Retina (tissue), 1 donor: ENCODE data around the gene CD200.

Experiments
- DNase-seq: peaks from one replicate; pipeline ENCODE4 v3.0.0-alpha.2; 2016

The CD200 gene

DNA sequence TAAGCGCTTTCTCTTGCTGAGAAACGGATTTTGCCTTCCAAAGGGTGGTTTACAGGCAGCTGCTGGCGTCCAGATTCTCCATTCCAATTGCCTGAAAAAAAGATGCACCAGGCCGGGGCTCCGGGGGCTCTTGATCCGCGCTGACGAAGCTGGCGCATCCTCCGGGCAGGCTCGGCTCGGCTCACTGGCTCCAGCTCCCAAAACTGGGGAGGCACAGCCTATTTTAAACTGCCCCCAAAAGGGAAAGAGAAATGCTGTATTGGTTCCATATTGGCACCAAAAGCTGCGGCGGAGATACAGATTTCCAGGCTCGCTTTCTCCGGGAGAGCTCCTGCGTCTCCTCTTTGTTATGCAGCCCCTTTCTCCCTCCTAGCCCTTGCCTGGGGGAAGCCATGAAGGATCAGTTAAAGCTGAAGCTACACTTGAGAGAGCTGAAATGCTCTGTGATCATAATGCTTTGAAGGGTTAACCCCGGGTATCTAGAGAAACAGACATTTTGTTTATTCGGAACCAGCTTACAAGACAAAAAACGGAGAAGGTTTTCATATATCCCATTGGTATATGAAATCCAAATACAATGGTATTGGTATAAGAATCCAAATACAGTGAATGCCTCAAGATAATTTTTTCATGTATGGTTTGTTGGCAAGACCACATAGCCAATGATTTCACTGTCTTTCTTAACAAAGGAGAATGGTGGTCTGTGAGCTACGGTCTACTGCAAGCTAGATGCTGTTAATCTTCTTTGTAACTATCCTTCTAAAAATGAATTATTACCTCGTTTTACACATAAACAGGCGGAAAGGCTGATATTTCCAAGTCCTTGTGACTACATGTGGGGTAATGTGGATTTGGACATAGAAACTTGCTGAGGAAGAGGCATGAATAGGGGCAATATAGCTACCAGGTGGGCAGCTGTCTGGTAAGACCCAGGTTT, 693 bp downstream of the CD200 start:
- peak; percentile 93 for DNase-seq

DNA sequence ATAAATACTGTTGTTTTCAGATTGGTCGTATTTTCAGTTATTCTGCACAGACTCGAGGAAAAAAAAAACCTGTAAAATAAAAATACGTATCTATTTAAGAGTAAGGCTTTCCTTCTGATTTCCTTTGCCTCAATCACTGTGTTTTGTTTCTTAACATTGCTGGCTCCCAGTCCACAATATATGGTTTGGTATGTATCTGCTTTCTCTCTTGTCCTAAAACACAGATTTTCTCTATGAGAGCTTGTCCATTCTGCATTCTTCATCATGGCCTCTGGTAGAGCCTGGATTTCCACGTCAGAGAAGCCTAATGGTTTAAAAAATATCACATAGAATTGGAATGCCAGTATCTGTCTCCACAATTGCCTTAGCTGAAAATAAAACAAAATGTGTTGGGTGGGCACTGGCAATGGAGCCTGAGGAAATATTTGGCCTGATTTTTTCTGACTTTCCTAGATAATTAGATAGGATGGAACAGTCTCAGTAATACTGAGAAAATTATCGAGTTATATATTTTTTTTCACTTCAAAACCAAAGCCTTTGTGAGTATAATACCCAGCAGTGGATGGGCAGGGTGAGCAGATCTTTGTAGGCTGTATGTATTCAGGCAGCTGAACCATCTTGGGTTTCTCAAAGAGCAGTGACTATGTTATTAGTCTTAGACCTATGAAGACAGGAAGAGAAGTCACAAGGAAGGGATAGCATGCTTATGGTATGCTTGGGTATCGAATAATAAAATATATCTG, 1.9 kb downstream of the CD200 start:
- DNase-seq: no peak

DNA sequence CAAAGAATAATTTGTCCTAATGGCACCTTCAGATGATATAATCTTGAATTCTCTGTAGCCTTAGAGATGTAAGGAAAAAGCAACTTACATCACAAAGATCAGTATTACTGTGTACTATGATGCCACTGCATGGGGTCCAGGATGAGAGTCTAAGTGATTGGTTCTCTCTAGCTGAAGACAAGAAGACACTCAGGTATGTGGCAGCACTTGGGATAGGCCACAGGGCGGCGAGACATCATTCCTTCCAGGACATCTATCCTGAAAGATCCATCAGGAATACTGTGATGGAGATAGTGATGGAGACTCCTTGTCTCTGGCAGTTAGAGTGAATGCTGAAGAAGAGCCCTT, 2.5 kb downstream of the CD200 start:
- no peak for DNase-seq

DNA sequence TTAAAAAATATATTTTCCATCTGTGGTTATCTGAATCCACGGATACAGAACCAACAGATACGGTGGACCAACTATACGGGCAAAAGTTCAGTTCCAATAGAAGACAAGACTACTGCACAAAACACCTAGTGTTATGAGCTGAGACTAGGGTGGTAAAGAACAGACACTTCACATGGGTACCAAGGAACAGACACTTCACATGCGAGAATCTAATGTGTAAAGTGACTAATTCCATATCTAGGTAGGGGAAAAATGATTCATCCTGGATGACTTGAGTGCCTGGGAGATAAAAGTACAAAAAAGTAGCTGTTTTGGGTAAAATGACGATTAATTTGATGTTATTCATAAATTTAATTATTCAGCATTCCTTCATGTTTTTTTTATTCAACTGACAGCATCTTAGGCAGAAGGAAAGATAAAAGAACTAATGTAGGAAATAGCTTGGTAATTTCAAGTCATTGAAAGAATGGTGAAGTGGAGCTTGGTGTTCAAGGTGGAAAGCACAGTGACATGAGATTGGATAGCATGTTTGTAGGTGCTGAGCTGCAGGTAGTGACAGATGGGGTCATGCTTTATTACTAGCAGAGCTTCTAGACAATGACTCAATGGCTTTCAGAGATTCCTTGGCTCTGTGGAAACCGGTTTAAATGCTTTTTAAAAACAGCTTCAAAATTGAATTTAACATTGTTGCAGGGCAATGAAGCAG, 5.2 kb downstream of the CD200 start:
- no peak for DNase-seq

DNA sequence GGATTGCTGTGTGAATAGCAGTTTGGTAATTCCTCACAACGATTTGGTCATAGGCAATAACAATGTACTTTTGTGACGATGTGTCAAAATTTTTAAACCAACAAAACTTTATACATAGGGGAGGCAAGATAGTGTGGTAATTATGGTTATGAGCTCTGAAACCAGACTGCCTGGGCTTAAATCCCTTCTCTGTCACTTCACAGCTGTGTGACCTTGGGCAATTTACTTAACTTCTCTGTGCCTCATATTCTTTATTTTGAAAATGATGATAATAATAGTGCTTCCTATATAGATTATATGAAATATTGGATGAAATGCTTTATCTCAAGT, 5.7 kb downstream of the CD200 start:
- no peak for DNase-seq

DNA sequence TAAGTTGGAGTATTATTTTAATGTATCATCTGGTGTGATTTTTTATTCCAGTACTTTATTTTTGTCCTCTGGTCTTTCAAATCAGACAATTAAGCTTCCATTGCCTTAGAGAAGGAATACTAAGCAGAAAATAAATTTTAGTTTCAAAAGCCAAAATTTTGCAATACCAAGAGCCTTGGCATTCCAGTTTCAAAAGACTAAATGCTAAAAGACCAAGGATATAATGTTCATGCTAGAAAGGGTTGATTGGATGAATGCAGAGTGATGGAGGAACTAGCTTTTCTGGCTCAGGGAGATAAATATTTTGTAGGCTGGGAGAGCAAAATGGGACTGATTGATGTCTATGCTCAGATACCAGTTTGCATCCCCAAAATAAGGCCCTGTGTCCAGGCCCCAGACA, 6.2 kb downstream of the CD200 start:
- no peak for DNase-seq

DNA sequence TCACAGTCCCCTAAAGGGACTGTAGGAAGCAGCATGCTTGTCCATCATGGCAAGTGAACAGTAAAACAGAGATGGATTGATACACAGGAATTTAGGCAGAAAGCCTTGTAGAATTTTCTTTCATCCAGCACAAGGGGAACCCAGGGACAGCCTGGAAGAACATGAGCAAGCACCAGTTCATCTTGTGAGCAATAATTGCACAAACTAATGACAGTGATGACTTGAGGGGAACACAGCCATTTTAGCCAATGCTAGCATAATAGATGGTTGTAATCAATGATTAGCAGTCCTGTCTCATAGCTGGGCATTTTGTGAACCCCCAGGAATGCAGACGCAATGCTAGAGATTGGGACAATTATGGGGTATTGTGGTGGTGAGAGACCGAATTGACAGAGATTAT, 6.7 kb downstream of the CD200 start:
- DNase-seq: no peak

DNA sequence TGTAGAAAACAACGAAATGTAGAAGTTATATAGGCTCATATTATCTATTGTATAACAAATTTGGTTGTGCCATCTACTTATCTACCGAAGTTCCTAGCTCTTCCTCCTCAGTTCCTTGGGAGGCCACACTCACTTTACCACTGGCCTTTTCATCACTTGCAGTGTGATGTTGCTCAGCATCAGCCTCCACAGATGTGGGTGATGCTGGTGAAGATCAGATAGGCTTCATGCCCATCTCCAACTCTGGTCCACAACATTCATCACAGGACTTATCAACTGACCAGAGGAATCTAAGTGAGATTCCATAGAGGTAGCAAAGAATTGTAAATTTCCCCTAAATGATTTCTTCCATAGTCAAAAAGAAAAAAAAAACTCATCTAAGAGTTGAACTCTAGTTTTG, 8.4 kb downstream of the CD200 start:
- DNase-seq: no peak

DNA sequence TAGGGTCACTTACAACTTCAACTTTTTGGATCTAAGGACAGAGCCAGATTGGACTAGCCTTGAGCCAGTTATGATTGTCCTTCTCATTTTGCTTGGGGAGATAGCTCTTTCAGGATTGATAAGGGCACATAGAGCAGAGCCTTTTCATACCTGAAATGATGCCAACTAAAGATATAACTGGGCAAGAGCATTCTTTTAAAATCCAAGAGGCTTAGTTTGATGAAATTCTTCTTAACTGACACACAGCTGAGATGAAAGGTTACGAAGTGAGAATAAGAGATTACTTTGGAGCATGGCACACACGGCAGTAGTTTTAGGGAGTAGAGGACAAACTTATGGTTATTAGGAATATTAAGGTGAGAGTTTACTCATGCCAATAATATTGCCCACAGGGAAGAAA, 12.7 kb downstream of the CD200 start:
- no peak for DNase-seq

DNA sequence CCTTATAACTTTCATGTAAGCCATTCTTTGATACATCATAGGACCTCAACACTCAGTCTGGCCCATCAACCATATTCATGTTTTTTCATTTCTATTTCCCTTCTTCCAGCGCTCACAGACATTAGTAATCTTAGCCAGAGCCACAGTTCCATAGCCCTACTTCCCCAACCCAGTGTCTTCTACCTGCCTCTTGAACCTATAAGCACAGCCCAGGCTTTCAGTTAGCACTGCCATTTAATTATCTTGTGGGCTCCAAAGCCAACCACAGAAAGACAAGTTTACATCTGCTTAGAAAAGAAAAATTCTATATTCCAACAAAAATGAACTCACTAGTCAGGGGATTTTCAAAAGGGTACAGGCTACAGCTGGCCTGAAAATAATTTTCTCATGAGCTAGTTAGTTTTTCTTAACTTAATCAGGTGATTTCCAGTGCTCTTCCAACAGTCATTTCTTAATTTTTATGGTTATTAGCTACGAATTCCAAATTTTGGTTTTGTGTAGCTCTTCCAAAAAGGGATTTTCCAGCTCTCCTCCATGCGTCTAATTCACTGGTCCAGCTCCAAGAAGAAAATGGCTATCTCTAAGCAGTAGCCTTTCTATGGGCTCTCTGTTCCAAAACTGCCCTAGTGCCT, 13.7 kb downstream of the CD200 start:
- DNase-seq: no peak

DNA sequence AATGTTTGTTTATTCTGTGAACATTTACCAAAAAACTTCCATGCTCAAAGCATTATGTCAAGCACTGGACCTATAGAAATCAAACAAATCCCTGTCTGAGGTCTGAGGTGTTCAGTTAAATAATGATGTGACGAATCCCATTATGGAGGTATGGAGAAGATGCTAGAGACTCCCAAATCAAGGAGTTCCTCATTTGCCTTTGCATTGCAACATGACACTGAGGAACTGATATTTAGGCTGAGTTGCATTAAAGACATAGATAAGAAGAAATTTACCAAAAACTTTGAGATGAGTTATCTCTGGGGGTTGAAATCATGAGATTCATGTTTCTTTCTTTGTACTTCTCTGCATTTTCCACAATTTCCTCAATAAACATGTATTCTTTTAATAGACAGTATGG, 16.0 kb downstream of the CD200 start:
- no peak for DNase-seq

DNA sequence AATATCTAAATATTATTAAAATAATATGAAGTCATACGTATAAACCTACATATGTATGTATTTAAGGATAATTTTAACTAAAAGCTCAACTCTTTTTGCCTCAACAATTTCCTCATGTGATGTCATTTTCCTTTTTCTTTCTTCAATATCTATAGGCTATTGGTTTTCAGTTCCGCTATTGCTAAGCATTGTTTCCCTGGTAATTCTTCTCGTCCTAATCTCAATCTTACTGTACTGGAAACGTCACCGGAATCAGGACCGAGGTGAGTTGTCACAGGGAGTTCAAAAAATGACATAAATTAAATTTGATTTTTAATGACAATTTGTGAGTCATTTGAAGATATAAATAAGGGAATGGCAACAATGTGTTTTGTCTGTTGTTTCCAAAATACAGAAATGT, 16.6 kb downstream of the CD200 start:
- no peak for DNase-seq

DNA sequence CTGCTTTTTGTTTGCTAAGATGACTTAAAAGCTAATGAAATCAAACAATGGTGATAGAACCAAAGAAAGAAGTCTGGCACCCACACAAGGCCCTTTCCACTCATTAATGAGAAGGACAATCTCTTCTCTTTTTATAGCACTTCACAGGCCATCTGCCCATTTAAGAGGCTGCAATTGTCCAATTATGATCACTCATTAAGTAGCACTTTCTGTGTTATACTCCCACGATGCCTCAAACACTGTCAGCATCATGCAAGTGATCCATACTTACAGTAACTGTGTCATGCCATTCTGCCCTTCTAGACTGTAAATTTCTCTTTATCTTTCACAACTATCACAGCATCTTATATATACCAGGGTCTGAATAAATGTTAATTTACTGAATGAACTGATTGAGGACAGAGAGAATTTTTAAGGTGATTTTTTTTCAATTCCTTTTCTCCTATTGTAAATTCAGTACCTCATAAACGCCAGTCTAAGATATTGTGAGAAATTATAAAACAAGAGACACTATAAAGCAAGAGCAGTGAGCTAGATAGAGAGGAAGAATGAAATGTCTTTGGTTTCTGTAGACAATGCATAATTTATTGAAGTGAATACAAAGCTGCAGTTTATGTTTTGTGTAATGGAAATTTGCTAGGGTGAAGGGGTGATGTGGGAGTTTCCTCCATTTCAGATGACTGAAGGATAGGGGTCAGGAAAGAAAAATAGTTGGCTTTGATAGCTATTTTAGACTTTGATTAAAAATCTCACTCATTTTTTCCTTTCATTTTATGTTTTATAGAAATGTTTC, 17.3 kb downstream of the CD200 start:
- DNase-seq: no peak

DNA sequence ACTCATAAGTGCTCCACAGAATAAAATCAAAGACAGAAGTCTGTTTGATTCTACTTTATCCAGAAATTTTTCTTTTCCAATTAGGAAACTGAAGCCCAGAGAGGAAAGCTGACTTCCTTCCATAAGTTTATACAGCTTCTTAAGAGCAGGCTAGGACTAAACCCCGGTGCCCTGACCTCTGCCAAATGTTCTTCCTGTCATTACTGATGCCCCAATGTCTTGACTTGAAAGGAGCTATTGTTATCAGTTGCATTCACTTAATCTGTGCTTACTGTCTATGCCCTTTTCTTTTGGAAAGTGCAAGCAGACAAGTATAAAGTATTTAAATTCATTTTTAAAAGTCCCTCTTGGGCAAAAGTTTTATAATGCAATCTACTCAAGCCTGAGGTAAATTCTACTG, 18.1 kb downstream of the CD200 start:
- no peak for DNase-seq

DNA sequence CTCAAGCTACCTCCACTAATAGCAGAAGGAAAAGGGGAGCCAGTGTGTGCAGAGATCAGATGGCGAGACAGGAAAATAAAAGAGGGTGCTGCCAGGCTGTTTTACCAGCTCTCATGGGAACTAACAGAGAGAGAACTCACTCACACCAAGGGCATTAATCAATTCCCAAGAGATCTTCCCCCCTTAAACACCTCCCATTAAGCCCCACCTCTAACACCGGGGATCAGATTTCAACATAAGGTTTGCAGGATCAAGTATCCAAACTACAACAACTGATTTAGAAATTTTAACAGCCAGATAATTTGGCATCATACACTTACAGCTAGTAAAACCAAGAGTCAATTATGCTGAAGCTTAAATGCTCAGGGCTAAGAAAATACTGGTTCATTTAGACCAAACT, 18.9 kb downstream of the CD200 start:
- no peak for DNase-seq

DNA sequence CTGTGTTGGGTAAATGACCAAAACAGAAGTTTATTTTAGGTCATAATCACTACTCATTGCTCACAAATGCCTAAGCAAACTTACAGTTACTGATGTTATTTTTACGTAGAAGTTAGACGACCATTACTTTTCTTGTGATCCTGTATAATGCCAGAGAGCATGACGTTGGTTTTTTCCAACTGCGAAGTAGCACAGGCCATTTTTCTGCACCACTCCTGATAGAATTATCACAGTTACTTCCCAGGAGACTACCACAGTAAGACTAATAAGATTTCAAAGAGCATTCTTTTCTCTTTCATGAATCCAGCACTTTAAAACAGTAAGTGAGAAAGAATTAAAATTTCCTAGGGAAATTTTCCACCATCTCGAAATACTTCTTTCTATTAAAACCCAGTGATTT, 19.8 kb downstream of the CD200 start:
- no peak for DNase-seq

DNA sequence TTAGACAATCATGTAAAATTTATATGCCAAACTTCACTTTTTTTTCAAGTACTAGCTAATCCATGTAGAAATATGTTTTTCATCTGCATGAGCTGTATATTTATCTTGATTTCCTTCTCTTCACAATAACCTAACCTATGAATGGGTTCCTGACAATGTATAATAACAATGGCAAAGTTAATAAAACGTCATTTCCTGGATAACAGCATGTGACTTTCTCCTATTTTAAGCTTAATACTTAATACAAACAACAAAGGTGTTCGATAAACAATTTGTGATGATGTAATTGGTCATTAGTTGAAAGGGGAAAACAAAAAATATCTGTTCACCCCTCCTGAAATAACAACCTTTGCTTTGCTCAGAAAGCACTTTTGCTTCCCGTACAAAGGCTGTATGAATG, 20.4 kb downstream of the CD200 start:
- no peak for DNase-seq

DNA sequence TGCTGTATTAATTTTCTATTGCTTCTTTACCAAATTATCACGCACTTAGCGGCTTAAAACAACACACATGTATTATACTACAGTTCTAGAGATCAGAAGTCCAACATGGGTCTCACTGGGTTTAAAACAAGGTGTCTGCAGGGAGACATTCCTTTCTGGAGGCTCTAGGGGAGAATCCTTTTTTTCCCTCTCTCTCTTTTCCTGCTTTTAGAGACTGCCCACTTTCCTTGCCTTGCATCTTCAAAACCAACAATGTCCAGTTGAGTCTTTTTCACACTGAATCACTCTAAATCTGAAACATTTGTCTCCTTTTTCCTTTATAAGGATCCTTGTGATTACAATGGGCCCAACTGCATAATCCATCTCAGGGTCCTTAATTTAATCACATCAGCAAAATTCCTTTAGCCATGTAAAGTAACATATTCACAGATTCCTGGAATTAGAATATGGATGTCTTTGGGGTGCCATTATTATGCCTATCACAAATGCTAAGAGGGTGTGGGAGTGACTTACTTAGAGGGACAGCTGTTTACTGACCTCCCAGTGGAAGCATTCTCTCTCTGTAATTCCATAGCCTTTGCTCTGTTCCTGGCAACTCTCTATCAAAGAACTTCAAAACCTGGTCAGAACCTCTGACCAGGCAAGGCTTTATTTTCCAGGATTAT, 21.8 kb downstream of the CD200 start:
- DNase-seq: no peak

DNA sequence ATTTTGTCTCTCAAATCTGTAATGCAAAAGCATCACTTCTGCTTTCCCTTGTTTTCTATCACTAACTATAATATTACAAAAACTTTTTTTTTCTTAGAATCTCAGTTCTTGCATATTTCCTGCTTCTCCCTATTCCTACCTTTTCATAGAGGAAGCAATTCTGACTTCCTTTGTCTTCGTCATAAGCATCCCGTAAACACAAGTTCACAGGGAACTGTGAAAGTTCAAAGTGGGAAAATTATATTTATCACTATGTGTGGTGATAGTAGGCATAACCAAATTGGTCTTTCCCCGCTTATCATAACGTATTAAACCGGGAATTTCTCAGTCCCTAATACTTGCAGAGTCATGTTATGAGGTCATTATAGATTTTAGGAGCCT, 22.3 kb downstream of the CD200 start:
- no peak for DNase-seq

DNA sequence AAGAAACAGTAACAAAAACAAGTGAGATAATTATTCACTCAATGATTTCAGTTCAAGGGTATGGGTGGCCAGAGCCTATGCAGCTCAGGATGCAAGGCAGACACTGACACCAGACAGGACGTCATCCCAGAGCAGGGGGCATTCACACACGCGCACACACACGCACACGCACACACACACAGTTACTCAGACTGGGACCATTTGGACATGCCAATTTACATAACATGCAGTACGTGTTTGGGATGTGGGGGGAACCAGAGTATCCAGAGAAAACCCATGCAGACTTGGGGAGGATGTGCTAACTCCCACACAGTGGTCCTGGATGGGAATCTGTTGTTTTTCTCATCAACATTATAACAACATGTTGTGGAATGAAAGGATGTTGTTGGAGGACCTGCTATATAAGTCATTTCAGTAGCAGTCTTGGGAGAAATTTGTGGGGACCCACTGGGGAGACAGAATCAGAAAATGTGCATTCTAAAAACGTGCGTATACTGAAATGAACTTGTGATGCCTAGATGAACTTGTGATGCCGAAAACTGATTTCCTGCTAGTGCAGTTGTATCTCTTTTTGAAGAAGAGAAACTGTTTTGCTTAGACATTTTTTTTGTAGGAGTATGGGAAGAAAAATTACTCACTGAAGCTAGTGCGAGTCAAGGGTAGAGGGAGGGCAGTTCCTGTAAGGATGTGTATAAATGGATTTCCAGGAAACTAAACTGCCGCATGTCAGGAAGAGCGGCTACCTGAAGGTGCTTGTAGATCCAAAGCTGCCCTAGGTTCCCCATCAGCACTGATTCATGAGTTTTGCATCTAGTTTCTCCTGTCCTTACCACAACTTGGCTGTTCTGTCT, 25.2 kb downstream of the CD200 start:
- DNase-seq: no peak

DNA sequence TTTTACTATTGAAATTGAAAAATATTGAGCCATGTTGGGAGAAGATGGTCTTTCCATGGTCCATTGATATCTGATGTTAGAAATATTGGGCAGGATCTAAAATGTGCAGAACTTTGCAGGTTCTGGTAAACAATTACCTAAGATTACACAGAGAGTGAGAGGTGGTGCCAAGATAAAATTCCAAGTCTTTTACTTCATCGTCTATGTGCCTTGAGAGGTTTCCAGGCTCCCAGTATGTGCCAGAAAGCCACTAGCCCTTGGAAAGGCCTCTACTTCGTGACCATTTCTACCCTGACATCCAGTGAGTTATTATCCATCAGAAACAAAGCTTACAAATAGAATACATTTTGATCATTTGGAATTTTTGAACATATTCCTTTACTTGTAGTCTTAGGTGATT, 27.6 kb downstream of the CD200 start:
- DNase-seq: no peak
